DMS79 treated with DMSO at 0.1 percent for 48 hours (cell line): ENCODE data around the gene C14orf180.

Experiments
- DNase-seq: peaks from one replicate; lab custom pipeline; 2025; lab: John Stamatoyannopoulos, UW

The C14orf180 gene

DNA sequence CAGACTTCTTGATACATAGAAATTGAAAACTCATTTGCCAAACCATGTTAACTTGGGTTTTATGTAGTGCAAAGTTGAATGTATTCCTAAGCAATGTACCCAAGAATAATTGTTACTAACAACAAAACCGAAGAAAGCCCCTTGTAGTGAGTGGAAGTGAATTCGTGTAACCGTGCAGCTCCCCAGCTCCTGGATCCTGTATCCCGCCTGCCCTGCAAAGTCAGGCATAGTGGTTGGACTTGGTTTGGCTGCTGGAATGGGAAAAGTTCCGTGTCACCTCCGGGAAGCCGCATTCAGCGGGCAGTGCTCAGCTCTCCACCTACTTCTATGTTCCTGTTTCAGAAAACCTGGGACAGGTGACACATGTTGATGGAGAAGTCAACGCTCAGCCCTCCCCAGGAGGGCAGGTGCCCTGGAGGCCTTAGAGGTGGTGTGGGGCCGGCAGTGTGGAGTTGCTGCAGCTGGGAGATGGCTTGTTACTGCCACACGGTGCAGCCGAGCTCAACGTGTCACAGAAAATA lies 29.2 kb upstream of the C14orf180 start:
- no peak for DNase-seq

- no peak for DNase-seq
Measured at GRCh38 chr14:104550861-104551728, 28.5 kb upstream of the C14orf180 start.

DNA sequence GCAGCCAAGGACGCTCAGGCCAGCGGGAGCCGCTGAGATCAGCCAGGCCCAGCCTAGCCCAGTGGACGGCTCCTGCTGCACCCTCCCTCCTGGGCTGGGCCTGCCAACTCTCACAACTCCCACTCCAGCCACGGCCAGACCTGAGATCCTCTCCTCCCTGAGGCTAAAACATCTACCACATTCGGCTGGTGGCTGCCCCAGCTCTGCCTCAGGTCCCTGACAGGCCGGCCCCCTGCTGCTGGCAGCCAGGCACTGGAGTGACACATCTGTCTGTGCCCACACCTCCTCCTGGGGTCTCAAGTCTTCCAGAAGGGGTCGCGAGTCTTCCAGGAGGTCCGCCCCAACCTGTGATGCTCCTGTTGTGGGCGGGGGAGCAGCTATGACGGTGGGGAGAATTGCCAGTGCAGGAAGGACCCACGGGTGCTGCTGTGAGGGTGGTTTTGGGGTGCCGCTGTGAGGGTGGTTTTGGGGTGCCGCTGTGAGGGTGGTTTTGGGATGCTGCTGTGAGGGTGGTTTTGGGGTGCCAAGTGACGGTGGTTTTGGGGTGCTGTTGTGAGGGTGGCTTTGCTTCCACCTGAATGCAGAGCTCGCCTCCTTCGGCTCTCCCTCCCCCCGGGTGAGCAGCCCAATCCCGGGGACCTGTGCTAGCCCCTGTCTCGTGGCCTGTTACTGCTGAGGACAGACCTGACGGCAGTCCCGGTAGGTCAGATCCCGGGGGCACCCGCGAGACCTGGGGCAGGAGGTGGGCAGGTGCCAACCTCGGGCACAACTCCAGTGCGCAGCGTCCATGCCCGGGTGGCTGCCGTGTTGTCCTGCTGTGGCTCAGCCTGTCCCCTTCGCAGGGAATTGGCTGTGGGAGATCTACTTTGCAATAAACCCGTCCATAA lies 27.5 kb upstream of the C14orf180 start:
- DNase-seq, result no peak

- no peak for DNase-seq
Measured at GRCh38 chr14:104552738-104553125, 26.8 kb upstream of the C14orf180 start.

- DNase-seq, result no peak
Measured at GRCh38 chr14:104553166-104554087, 26.1 kb upstream of the C14orf180 start.

GRCh38 chr14:104554088-104554607 lies 25.4 kb upstream of the C14orf180 start:
- DNase-seq, result no peak

DNA sequence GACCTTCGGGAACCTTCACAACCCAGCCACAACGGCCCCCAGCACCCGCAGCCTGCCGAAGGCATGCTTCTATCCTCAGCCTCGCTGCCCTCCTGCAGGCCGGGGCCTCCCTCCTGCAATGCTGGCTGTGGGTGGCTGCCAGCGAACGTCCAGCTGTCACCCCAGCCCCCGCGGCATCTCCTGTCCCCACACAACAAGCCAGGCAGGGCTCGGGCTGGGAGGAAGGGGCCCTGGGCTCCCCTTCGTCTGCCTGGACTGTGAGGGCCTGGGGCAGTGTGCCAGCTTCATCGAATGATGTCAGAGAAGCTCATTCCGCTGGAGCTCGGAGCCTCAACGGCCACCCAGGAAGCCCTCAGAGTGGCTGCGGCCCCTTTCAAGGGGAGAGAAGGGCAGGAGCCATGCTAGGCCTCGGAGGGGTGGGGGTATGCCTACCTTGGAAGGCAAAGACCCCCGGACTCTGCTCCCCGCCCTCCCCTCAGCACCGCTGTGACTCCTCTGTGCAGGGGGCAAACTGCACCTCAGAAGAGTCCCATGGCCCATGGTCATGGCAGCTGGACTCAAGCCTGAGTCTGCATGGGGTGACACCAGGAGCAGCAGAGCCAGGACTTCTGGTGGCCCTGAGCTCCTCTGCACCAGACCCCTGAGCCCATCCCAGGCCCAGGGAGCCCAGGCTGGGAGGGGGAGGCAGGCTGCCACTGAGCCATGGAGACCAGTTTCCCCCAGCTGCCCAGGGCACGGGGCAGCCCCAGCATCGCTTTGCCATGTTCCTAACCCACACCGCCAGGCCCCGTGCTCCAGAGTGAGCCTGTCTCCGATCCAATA lies 24.7 kb upstream of the C14orf180 start:
- peak; percentile 51 for DNase-seq

DNA sequence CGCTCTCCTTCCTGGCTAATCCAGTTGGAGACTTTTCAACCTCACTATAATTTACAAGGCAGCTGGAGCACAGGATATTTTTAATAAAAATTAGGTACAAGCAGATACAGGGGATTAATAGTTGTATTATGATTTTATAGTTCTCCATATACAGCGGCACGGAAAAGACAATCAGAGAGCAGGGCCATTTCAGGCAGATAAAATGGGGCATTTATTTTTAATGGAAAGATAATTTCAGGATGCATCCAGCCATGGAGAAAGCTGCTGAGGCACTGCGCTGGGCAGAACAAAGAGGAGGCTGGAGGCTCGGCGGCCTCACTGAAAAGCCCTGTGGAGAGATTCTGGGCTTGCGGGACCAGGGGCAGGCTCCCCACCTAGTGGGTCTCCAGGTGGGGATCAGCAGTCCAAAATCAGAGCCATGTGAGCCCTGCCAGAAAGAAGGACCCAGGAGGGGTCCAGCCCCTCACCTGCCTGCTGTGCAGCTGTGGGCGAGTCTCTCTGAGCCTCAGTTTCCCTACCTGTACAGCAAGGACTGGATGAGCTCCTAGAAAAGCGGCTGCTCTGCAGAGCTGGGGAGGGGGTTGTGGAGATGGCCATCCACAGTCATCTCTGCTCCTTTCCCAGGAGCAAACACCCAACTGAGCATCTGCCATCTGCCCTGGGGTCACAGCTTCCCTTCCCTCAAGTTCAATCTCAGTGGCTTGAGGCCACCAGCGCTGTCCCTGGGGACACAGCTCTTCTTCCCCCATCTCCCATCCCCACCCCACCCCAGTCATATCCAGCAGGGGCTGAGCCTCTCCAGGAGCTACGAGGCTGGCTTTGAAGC lies 23.9 kb upstream of the C14orf180 start:
- peak; percentile 39 for DNase-seq

DNA sequence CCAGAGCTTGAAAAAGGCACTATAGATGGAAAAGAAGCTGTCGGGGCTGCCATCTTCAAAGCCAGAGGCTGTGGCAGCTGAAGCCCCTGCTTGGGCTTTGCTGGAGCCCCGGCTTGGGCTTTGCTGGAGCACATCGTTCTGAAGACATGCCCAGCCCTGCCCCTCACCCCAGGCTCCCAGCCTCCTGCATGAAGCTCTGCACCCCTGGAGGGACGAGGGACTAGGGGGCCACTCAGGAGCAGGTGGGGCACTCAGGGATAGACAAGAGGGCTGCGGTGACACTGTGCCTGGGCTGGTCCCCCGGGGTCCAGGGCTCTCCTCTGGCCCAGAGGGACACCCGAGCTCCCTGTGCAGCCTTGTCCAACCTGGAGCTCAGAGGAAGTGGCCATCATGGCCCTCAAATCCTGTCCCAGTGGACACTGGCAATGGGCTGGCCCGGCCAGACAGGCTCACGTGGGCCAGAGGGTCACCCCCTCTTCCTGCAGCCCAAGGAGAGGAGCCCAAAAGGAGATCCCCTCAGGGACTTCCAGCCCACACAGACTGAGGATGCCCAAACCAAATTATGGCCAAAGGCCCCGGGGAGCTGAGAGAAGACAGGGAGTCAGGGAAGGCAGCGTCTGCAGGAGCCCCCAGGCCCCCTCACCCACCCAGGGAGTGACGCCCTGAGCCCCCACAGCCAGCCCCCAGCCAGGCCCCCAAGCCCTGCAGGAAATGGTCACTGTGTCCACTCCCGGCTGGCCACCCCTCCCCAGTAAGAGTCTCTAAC lies 23.1 kb upstream of the C14orf180 start:
- no peak for DNase-seq

- no peak for DNase-seq
Measured at GRCh38 chr14:104557086-104557485, 22.5 kb upstream of the C14orf180 start.

GRCh38 chr14:104557766-104558165 lies 21.8 kb upstream of the C14orf180 start:
- no peak for DNase-seq

- peak; percentile 60 for DNase-seq
Measured at GRCh38 chr14:104558231-104559027, 21.1 kb upstream of the C14orf180 start.

- DNase-seq, result peak; percentile 64
Measured at GRCh38 chr14:104559028-104559803, 20.3 kb upstream of the C14orf180 start.

DNA sequence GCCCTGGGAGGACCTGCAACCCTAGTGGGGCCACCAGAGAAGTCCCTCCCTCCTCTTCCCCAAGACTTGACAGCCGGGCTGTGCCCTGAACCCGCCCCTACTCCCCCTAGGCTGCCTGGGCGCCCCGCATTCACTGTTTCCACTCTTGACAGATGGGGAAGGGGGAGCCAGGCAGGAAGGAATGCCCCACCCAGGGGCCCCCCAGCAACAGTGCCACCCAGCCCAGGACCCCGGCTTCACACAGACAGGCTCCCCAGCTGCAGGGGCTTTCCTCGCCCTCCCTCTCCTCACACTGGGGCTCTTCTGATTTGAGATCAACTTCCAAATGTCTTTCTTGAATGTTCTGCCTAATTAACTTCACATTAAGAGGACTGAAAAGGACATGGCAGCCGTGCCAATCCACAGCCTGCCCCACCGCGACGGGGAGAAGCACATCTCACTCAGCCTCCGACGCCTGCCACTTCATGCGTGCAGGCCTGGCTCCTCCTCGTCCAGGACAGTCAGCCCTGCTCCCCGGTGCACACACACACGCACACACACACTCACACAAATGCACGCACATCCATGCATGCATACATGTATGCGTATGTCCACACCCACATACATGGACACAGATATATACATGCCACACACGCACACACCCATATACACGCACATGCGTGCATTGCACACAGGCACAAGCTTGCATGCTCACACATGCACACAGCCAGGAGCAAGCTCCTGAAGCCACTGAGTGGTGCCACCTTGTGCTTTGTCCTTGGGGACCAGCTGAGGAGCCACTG lies 19.6 kb upstream of the C14orf180 start:
- peak; percentile 95 for DNase-seq

DNA sequence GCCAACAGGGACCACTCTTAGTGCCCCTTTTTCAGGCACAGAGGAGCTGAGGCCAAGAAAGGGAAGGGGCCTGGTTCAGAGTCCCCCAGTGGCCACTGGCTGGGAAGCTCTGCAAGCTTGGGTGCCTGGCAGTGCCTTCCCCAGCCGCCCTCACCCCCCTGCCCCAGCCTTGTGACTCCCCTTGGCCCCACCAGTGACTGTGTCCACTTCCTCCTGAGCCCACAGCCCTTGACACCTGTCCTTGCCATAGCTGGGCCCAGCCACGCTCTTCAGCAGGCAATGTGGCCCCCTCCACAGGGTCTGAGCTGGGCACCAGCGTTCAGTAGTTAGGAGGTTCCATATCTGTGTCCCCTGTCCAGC lies 19.0 kb upstream of the C14orf180 start:
- no peak for DNase-seq

DNA sequence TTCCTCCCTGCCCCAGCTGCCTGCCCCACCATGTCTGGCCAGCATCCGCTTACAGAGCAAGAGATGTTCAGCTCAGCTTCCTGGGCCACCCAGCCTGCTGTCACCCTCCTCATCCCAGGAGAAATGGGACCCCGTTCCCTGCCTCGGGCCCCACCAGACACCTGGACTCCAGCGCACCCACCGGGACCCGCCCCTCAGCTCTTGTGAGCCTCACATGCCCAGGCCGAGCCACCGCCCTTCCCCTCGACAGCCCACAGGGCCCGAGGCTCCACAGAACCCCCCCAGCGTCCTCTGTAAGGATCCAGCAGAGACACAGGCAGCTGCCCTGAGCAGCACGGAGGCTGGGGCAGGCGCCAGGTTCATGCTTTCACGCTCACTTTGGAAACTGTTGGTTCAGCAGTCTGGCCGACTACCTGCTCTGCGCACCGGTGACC lies 18.4 kb upstream of the C14orf180 start:
- DNase-seq, result peak; percentile 96
